GM18507 (cell line): ENCODE data around the gene FES.

Source experiments
- DNase-seq: peaks from one replicate; pipeline ENCODE4 v3.0.0; 2011; ENCODE audit warnings: low read depth; ENCODE audit not compliant: insufficient read length; ENCODE audit errors: extremely low spot score
- FAIRE-seq: peaks from 2 replicates; lab custom pipeline; 2011; peaks lifted over from hg19 to GRCh38; lab: Jason Lieb, UNC

The FES gene

DNA sequence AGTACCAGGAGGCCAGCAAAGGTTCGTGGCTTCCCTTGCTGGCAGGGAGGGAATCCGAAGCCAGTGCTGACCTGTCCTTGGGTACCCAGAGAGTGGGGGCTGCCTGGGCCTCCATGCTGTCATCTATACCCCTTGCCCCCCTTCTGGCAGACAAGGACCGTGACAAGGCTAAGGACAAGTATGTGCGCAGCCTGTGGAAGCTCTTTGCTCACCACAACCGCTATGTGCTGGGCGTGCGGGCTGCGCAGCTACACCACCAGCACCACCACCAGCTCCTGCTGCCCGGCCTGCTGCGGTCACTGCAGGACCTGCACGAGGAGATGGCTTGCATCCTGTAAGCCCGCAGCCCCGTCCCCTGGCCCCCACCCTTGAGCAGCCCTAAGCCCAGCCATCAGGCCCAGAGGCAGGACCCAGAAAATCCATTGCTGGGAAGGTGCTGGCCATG is 2.8 kb downstream of the FES start:
- FAIRE-seq, result no peak
- DNase-seq, result no peak

DNA sequence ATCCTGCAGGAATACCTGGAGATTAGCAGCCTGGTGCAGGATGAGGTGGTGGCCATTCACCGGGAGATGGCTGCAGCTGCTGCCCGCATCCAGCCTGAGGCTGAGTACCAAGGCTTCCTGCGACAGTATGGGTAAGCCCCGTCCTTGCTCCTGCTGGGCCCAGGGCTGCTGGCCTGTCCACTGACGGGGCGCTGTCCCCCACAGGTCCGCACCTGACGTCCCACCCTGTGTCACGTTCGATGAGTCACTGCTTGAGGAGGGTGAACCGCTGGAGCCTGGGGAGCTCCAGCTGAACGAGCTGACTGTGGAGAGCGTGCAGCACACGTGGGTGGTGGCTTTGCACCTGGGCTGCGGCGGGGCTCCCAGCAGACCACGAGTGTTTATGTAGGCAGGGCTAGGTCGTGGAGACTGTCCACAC is 5.0 kb downstream of the FES start:
- DNase-seq, result no peak
- no peak for FAIRE-seq

DNA sequence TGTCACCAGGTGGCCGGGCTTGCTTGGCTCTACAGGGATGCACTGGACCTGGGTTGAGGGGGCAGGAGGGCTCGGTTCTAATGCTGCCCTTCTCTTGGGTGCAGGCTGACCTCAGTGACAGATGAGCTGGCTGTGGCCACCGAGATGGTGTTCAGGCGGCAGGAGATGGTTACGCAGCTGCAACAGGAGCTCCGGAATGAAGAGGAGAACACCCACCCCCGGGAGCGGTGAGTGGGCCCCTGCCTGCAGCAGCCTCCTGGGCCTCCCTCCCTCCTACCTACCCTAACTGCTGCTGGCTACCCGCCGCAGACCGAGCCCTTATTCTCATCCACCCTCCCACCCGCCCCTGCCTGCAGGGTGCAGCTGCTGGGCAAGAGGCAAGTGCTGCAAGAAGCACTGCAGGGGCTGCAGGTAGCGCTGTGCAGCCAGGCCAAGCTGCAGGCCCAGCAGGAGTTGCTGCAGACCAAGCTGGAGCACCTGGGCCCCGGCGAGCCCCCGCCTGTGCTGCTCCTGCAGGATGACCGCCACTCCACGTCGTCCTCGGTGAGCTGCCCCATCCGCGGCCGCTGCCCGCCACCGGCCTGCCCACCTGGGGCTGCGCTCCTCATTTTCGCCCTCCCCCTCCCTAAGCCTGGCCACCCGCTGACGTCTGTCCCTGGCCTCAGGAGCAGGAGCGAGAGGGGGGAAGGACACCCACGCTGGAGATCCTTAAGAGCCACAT is 5.6 kb downstream of the FES start:
- DNase-seq, result no peak
- no peak for FAIRE-seq

DNA sequence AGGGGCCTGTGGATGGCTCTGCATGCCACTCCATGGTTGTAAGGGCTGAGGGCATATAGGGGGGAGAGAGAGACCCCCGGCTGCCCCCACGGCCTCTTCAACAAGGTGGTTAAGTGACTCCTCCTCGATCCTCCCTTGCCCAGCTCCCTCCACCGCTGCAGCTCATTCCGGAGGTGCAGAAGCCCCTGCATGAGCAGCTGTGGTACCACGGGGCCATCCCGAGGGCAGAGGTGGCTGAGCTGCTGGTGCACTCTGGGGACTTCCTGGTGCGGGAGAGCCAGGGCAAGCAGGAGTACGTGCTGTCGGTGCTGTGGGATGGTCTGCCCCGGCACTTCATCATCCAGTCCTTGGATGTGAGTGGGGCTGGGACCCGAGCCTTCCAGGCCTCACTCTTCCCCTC is 6.5 kb downstream of the FES start:
- DNase-seq (no peak), FAIRE-seq (no peak)

DNA sequence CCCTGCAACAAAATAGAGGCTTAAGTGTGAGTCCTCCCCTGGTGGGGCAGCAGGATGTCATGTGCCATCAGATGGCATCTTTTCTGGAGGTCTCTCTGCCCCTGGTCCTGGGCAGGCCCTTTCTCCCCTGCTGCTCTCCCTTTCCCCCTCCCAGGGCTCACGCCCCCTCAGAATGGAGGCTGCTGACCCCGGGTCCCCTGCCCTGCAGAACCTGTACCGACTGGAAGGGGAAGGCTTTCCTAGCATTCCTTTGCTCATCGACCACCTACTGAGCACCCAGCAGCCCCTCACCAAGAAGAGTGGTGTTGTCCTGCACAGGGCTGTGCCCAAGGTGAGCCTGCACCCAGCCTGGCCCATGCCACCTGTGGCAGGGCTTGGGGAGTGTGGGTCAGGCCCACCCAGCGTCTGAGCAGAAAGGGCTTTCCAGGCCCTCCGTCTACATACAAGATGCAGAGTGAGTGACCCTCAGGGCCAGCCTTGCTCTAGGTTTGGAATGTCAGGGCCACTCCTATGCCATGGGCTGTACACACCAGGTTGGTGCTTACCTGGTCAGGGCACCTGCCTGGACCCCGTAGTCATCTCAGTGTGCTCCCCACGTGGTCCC is 7.1 kb downstream of the FES start:
- DNase-seq (no peak), FAIRE-seq (no peak)

DNA sequence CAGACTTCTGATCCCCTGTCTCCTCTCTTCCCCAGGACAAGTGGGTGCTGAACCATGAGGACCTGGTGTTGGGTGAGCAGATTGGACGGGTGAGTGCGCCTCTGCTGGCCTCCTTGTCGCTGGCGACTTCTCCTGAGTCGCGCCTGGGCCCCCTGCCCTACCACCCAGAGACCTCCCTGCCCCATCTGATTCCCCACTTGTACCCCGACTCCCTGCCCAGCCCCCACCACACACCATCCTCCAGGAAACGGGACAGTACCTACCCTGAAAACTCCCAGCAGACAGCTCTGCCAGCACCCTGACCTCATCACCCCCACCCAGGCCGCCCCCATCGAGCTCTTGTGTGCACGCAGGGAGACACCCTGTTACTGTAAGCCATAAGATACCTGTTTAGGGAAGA is 7.7 kb downstream of the FES start:
- no peak for FAIRE-seq

DNA sequence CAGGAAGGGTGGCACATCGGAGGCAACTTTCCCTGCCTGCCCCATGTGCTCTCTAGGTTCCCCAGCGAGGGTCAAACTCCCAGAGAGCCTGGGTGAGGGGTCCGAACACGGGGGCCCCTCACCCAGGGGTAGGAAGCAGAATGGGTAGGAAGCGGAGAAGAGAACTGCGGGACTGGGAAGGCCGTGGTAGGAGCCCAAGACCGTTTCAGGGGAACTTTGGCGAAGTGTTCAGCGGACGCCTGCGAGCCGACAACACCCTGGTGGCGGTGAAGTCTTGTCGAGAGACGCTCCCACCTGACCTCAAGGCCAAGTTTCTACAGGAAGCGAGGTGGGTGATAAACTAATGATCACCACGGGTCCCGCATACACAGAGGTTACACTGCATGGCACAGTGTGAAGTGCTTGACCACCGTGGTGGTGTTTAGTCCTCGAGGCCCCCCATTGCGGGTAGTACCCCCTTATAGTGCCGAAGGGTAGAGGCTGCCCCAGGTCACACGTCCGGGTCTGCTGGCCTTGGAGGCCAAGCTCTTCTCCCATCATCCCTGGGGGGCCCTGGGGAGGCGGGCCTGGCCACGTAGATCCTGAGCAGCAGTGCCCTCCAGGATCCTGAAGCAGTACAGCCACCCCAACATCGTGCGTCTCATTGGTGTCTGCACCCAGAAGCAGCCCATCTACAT is 8.3 kb downstream of the FES start:
- DNase-seq, result no peak
- FAIRE-seq, result no peak

More for the DNA sequence above, 7.7 kb downstream of the FES start:
- DNase-seq, result no peak

DNA sequence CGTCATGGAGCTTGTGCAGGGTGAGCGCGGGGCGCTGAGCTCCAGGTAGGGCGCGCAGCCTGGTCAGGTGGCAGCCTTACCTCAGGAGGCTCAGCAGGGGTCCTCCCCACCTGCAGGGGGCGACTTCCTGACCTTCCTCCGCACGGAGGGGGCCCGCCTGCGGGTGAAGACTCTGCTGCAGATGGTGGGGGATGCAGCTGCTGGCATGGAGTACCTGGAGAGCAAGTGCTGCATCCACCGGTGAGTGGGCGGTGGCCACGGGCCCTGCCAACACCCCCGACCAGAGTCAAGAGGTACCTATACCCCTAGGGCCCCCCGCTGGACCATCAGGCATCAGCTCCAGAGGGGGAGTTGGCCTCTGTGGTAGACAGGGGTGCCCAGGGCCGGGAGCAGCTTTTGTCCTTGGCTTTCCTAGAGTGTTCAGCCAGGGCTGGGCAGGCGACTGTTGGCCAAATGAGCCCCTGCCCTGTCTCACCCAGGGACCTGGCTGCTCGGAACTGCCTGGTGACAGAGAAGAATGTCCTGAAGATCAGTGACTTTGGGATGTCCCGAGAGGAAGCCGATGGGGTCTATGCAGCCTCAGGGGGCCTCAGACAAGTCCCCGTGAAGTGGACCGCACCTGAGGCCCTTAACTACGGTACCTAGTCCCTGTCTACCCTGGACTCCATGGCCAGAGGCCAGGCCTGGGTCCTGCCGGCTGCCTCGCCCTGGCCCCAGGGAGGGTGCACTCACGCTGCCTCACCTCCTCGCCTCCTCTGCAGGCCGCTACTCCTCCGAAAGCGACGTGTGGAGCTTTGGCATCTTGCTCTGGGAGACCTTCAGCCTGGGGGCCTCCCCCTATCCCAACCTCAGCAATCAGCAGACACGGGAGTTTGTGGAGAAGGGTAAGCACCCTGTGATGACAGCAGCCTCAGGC is 9.1 kb downstream of the FES start:
- DNase-seq (no peak), FAIRE-seq (no peak)

DNA sequence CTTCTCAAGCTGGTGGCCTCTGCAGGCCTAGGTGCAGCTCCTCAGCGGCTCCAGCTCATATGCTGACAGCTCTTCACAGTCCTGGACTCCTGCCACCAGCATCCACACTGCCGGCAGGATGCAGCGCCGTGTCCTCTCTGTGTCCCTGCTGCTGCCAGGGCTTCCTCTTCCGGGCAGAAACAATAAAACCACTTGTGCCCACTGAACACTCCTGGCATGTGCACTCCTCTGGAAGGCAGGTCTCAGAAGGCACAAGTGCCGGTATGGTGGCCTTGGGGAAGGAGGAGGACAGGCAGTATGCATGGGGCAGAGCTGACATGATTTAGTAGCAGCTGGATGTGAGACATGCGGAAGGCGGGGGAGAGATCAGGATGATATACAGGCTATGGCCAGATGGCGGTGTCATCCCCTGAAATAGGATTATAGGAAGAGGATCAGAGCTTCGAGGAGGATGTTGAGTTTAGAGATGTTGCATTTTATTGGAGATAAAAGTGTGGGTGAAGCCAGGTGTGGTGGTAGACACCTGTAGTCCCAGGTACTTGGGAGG is 11.3 kb downstream of the FES start:
- DNase-seq (no peak), FAIRE-seq (no peak)

DNA sequence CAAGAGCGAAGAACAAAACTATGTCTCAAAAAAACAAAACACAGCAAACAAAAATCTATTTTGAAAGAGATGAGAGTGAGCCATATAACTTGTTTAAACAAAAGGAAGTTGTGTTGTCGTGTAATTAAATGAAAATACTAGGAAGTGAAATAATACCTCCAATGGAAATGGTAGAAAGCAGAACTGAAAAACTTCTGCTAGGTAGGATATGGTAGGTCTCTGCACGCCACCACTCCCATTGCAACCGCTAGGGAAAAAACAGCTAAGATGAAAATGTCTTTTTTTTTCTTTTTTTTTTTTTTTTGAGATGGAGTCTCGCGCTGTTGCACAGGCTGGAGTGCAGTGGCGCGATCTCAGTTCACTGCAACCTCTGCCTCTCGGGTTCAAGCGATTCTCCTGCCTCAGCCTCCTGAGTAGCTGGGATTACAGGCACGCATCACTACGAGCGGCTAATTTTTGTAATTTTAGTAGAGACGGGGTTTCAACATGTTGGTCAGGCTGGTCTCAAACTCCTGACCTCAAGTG is 12.9 kb downstream of the FES start:
- peak; percentile 60 for FAIRE-seq
- DNase-seq, result peak; percentile 50

DNA sequence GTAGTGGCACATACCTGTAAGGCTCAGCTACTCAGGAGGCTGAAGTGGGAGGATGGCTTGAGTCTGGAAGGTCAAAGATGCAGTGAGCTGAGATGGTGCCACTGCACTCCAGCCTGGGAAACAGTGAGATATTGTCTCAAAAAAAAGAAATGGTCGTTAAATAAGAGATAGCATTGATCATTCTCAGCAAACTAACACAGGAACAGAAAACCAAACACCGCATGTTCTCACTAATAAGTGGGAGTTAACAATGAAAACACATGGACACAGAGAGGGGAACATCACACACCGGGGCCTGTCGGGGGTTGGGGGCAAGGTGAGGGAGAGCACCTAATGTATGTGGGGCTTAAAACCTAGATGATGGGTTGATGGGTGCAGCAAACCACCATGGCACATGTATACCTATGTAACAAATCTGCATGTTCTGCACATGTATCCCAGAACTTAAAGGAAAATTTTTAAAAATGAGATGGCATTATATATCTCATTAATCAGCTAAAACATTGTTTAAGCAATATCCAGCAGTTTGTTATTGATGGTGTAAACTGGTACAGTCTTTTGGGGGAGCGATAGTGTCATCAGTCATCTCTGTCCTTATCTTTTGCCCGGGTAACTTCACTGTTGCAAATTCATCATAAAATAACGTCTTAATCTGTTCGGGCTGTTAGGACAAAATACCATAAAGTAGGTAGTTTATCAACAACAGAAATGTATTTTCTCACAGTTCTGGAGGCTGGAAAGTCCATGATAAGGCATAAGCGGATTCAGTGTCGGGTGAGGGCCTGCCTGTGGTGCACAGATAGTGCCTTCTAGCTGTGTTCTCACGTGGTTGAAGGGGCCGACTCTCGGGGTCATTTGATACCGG is 17.1 kb downstream of the FES start:
- FAIRE-seq, result no peak
- no peak for DNase-seq

DNA sequence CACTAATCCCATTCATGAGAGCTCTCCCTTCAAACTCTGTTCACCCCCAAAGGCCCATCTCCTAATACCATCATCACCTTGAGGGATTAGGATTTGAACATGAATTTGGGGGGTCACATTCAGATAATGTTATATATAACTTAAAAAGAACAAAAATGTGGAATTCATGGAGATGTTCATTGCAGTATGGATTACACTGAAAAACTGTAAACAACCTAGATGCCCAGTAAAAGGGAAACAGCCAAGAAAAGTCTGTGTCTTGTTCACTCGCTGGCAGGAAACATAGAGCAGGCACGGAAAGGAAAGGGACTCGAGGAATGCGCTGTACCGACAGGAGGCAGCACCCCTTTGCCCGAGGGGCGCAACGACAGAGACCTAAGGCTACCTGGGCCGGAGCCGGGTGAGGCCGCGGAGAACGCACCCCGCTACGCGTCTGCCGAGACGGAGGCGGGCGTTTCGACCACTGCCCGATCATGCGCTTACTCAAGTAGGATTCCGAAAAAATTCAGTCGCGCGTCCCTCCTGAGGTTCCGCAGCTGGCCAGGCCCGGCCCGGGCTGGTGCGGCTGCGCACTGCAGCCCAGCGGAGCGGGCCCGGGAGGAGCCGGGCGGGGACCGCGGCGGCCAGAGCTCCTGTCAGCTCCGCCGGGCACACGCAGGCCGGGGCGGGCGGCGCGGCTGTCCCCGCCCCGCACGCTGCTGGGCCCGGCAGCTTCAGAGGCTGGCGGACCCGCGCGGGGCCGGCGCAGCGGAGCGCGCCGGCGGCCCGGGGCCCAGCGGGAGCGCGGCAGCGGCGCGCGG is 17.9 kb downstream of the FES start:
- FAIRE-seq (peak; percentile 74), DNase-seq (peak; percentile 86)

DNA sequence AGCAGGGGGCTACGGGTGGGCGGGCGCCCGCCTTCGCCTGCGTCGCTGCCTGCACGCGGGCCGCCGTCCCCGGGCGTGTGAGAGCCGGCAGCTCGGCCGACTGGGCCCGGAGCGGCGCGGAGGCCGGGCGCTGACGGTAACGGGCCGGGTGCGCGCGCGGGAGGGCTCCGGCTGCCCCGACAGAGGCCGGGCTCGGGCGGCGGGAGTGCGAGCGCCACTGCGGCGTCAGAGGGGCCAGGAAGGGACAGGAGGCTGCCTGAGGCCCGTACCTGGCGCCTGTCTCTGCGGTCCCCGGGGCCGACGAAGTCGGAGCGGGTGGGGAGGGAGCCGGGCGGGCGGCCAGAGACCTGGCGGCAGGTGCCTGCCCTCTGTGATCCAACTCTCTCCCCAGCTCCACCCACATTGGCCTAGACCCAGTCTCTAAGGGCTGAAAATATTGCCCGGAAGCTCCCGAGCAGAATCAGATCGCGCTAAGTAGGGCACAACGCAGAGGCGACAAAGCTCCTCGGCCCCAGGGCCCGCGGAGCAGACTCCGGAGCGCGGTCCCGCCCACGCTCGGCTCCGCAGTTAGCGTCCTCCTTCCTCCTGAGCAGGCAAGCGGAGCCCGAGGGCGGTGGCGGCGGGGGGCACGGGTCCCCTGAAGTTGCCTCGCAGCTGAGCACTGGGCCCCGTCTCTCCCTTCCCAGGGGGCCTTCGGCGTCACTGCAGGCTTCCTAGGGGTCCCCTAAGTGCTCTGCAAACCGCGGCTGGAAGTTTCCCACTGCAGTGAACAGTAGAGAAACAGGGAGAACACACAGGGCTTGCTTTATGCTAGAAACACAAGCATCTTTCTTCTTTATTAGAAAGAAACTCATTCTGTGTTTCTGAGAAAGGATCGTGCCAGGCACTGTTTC is 18.8 kb downstream of the FES start, which contains the start of gene MAN2A2:
Gene MAN2A2 (plus strand): TSS at position 463 of the 893 bp plus-strand sequence. CDS start 906 bp downstream, outside the sequence.
- DNase-seq, result peak; percentile 80
- FAIRE-seq, result peak; percentile 82

DNA sequence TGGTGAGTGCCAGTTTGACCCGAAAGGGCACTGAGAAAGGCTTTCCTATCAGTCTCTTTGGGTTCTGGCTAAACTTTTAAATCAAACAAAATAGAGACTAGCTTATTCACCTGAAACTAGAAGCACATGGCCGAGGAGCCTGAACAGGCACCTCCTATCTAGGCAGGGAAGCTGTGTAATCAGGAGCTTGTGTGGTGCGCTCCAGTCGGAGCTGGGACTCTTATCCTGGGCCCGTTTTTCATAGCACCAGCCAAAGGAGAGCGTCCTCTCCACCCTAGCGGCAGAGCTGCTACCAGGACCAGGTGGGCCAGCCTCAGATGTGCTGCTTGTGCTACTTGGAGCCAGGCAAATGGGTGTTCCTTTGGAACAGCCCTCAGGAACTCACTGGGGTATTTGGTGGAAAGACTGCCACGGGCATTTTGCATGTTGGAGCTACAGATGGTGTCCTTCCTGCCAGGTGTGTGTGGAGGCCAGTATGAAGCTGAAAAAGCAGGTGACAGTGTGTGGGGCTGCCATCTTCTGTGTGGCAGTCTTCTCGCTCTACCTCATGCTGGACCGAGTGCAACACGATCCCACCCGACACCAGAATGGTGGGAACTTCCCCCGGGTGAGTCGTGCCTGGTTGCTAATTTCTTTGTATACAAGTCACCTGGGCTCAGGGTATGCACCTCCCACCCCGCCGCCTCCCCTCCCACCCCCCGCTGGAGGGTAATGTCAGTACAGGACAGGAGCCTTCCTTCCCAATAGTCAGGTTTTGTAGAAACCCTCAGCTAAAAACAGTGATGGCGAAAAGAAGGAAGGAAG is 19.6 kb downstream of the FES start:
- FAIRE-seq, result no peak
- no peak for DNase-seq

DNA sequence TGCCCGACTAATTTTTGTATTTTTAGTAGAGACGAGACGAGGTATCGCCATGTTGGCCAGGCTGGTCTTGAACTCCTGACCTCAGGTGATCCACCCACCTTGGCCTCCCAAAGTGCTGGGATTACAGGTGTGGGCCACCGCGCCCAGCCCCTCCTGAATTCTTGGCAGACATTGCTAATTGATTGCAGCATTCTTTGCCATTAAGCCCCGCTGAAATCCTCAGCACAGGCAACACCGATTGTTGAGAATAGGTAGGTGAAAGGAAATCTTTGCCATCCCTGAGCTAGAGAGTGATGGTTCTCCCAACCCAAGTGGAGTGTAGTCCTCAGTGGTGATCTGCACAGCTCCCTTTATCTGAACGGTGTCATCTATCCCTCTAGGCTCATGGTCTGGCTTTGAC is 20.4 kb downstream of the FES start:
- FAIRE-seq (no peak), DNase-seq (no peak)
